HuH-7 (cell line): Measurements from ENCODE around the gene DTX1.
"Not testable (repeated sequence)": the region's sequence is repeated elsewhere in the genome, so short reads cannot be mapped to it uniquely, and the experiment has no call there.

Source experiments
- DNase-seq: peaks from one replicate; pipeline ENCODE4 v3.0.0; 2011; ENCODE audit warnings: low spot score

The DTX1 gene

DNA sequence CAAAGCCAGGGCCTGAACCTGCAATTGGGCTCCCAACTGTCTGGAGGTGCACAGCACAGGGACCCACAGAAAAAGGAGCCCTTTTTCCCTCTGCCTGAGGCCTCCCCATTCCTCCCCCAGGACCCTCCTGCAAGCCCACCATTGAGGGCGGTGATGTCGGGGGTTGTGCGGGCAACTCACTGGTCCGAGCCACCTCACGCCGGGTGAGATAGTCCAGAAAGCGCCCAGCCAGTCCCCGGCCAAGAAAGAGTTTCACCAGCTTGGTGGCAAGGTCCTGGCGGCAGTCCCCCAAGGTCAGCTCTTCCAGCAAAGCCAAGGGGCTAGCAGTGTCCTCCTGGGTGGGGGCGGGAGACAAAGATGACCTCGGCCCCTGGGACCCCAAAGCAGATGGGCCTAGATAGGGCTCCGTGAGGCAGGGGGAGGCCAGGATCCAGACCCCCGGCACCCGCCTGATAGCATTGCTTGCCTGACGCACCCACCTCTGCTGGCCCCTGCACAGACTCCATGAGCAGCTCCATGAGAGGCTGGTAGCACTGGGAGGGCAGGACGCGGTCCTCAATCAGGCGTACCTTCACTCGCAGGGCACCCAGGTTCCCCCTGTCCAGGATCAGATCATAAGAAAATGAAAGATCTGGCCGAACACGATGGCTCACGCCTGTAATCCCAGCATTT, 59.1 kb downstream of the DTX1 start:
- DNase-seq = no peak

GRCh38 chr12:113116875-113117274, 60.3 kb downstream of the DTX1 start:
- no peak for DNase-seq

GRCh38 chr12:113117684-113118083, 61.2 kb downstream of the DTX1 start:
- not testable (repeated sequence) for DNase-seq

- no peak for DNase-seq
These were observed 61.6 kb downstream of the DTX1 start for GRCh38 chr12:113118142-113118541.

GRCh38 chr12:113119980-113120669, 63.6 kb downstream of the DTX1 start:
- no peak for DNase-seq

DNA sequence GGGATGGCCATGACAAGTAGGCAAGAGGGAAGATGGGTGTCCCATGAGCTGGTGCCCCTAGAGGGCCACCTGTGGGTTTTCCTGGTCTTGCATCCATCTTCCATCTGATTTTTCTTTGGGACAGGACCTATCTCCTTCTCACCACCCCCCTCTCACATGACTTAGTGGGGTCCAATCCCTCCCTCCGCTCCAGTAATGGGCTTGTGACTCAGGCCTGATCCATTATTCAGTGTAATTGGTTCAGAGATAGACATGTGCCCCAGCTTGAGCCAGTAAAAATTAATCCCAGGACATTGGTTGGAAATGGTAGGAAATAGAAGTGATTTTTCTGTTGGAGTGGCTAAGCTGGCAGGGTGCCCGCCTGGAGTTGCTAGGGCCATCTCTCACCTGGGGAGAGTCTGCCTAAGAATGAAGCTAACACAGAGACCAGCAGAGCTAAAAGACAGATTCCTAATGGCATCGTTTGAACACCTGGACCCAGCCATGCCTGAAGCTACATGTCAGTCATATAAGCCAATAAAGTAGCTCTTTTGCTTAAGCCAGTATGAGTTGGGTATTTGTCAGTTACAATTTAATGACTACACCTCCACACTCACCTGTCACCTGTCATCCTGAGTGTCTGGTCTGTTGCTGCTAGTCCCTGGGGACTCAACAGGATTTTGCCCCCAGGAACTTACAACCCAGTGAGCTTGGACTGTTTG, 64.3 kb downstream of the DTX1 start:
- DNase-seq = no peak

DNA sequence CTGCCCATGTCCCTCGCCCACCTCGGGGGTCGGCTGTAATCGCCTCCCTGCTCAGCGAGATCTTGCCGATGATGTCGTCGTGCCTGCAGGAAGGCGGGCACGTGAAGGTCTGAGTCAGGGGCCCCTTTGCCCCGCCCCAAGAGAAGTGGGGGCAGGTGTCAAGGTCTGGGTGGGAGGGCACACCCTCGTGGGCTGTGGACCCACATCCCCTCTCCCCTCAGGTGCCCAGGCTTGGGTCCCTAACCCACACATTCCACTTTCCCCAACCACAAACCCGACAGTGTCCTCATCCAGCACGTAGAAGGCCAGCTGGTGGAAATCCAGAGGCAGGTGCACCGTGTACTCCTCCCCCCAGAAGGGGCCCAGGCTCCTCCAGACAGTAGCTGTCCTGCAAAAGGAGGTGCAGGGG, 71.3 kb downstream of the DTX1 start:
- DNase-seq = no peak

DNA sequence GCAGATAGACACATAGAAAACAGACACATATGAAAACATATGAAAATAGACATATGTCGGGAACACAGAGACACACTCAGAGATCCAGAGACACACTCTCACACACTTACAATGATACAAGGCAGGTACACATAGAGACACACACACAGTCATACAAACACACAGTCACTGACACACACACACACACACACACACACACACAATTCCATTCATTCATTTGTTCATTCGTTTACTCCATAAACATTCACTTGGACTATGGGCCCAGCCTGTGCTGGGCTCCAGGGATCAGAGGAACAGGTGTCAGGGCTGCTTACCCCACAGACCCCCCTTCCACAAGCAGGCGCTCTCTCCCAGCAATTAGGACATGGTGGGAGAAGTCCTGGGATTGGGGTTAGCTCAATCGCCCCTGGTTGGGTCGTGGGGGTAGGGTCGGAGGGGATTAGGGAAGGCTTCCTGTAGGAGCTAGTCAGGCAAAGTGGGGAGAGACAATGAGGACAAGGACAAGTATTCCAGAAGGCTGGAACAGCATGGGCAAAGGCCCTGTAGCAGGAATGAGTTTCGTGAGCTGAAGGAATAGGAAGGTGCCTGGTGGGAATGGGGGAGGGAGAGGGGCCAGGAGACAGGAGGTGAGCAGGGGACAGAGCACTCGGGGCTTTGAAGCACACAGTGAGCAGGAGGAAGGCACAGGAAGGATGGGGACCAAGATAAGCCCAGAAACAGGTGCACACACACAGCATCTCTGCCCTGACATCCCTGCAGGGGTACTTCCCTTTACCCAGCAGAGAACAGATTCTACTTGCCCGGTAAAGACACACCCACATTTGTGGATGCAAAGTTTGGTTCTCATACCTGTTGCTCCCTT, 72.5 kb downstream of the DTX1 start:
- no peak for DNase-seq

- no peak for DNase-seq
These were observed 73.3 kb downstream of the DTX1 start for GRCh38 chr12:113129664-113130456.

DNA sequence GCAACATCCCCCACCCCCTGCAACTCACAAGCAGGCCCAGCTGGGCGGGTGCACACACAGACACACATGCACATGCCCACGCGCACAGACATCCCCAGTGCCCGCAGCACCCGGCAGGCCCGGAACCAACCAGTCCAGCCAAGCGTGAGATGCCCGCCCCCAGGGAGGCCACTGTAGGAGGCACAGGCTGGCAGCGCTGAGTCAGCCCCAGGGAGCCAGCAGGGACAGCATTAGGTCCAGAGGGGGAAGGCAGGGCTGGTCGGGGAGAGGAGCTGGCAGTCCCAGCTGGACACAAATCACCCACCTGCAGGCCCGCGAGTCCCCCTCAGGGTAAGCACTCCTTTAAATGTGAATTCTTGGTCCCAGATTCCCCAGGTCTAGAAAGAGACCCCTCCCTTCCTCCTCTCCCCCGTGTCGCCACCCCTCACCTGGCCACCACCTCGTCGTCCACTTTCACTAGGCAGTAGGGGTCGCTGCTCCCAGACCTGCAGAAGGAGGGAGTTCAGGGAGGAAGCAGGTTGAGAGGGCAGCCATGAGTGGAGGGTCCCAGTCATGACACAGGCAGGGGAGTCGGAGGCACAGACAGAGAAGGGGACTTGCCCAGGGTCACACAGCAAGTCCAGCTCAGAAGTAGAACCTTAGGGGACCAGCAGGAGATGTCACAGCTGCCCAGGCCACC, 74.1 kb downstream of the DTX1 start:
- peak; percentile 82 for DNase-seq

GRCh38 chr12:113131556-113131955, 75.0 kb downstream of the DTX1 start:
- no peak for DNase-seq

DNA sequence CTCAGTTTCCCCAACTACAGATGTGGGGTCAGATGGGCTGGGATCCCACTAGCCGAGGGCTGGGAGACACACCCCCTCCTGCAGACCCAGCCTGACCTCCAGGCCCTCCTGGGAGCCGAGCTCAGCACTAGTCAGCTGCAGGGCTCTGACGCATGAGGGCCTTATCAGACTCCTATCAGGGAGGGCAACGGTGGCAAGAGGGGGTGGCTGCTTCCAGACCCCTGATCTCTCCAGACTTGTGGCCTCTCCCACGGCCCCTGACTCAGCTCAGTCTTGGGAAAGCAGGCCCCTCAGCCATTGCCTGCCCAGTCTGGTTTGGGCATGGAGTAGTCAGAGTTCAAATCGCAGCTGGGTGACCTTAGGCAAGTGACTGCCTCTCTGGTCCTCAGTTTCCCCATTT, 76.5 kb downstream of the DTX1 start:
- DNase-seq = no peak

DNA sequence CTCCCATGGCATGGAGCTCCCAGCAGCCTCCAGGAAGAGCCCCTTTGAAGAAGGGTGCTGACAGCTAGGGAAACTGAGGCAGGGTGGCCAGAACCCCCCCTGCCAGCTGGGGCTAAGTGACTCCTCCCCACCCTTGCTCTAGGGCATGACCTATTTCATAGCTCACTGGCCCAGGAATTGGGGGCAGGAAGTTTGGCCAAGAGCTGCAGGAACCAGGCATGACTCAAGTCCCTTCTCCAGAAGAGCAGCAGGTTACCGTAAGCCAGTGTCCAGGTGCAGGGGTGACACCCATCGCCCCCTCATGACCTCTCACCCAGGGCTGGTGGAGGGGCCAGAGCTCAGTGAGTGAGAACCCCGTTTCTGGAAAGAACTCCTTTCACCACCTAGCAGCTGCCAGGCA, 77.1 kb downstream of the DTX1 start:
- DNase-seq = no peak

GRCh38 chr12:113134071-113134470, 77.5 kb downstream of the DTX1 start:
- DNase-seq = no peak

GRCh38 chr12:113134521-113134951, 78.0 kb downstream of the DTX1 start:
- DNase-seq = no peak

- DNase-seq = no peak
These were observed 78.9 kb downstream of the DTX1 start, which contains the start of gene RASAL1 for GRCh38 chr12:113135178-113136127. TSS of gene RASAL1 (minus strand) at chr12:113135761. CDS start at chr12:113135462, 299 bp downstream.

- no peak for DNase-seq
These were observed 79.8 kb downstream of the DTX1 start for GRCh38 chr12:113136128-113136989.

DNA sequence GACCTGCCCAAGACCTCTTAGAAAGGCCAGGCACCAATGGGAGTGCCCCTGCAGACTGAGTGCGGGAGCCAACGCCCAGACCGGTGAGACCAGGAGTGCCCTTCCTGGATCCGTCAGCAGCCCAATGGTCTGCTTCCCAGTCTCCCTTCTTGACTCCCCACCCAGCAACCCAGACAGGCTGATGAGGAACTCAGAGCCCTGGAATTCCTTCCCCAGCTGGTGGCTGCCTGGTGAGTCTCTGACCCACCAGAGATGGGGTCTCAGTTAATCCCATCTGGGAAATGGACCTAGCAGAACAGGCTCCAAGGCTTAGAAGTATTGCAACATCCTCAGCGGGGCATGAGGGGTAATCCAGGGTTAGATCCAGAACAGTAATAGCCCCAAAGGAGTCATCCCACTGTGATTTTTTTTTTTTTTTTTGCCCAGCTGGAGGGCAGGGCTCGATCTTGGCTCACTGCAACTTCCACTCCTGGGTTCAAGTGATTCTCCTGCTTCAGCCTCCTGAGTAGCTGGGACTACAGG, 80.5 kb downstream of the DTX1 start:
- DNase-seq = no peak
